GM12878 (cell line): ENCODE data around the gene RSBN1L. TPM values are rescaled to one million over a fixed set of nuclear protein-coding genes. Genes with fewer than 3 reads are reported as not detected.

Experiments
- ATAC-seq: fragments of 200-7000 bp; cut with Tn5 transposase; 3 replicates; pipeline ENCODE4 v1.9.1; 2020; ENCODE audit warnings: mild to moderate bottlenecking, moderate library complexity
- BruUV-seq: library from RNA; stranded (reverse); fragments of 400-500 nt; replicated peaks from 2 replicates; lab custom pipeline; 2021; lab: Mats Ljungman, UMichigan
- CTCF ChIA-PET: fragments of 300-600 bp; sonication (Branson Sonifier 250); formaldehyde crosslinking; extraction: SDS; loops from one replicate; lab custom pipeline; 2021; ENCODE audit warnings: inconsistent platforms; lab: Yijun Ruan, JAX
- POLR2A ChIA-PET: fragments of 350-600 bp; formaldehyde crosslinking; extraction: SDS; loops from one replicate; lab custom pipeline; 2021; ENCODE audit warnings: inconsistent platforms; lab: Charles Lee
- RAD21 ChIA-PET: fragments of 300-600 bp; sonication (Branson Sonifier 250); formaldehyde crosslinking; loops from one replicate; lab custom pipeline; 2023; ENCODE audit warnings: antibody characterized with exemption; ENCODE audit not compliant: unreplicated experiment; lab: Charles Lee
- SMC1A ChIA-PET: fragments of 300-600 bp; sonication (Branson Sonifier 250); formaldehyde crosslinking; loops from one replicate; lab custom pipeline; 2023; ENCODE audit not compliant: unreplicated experiment, uncharacterized antibody; lab: Charles Lee
- DNase-seq: peaks from one replicate; pipeline ENCODE4 v3.0.0-alpha.2; 2011; ENCODE audit warnings: low read depth, low spot score
- FAIRE-seq: peaks from 3 replicates; lab custom pipeline; 2011; peaks lifted over from hg19 to GRCh38; lab: Jason Lieb, UNC
- H2AFZ ChIP-seq: 2 replicates; pipeline ENCODE4 v1.6.0; 2011; ENCODE audit warnings: low read depth, low read length, control low read depth; ENCODE audit not compliant: control insufficient read depth
- H3K27ac ChIP-seq: 2 replicates; pipeline ENCODE4 v1.5.1; 2011; ENCODE audit warnings: control low read depth; ENCODE audit not compliant: control insufficient read depth, insufficient read depth
- H3K27me3 ChIP-seq, 2 experiments: replicated peaks in 1 of 2; 2 replicates each; pipeline versions ENCODE4 v1.6.0 to v1.6.1; 2011; ENCODE audit warnings: low read length in 1 of 2; ENCODE audit not compliant: control insufficient read depth in 2 of 2, insufficient read depth in 2 of 2
- H3K36me3 ChIP-seq, 2 experiments: 2 replicates each; pipeline ENCODE4 v1.5.1; 2011; ENCODE audit warnings: low read length in 1 of 2; ENCODE audit not compliant: control insufficient read depth in 2 of 2, insufficient read depth in 2 of 2
- H3K4me1 ChIP-seq: 2 replicates; pipeline ENCODE4 v1.6.1; 2011; ENCODE audit warnings: mild to moderate bottlenecking, low read length, moderate library complexity, mixed read lengths; ENCODE audit not compliant: control insufficient read depth, insufficient read depth
- H3K4me2 ChIP-seq: 2 replicates; pipeline ENCODE4 v1.6.0; 2011; ENCODE audit warnings: control low read depth; ENCODE audit not compliant: control insufficient read depth, insufficient read depth
- H3K4me3 ChIP-seq: fragments of 200-600 bp; sonication (generic); 2 replicates; pipeline ENCODE4 v1.5.1; 2016
- H3K79me2 ChIP-seq: 2 replicates; pipeline ENCODE4 v1.6.0; 2011; ENCODE audit warnings: low read length; ENCODE audit not compliant: control insufficient read depth, insufficient read depth
- H3K9ac ChIP-seq: 2 replicates; pipeline ENCODE4 v1.8.0; 2011; ENCODE audit warnings: low read length, control low read depth, mixed read lengths; ENCODE audit not compliant: control insufficient read depth, insufficient read depth
- H3K9me3 ChIP-seq: replicated peaks from 3 replicates; pipeline ENCODE4 v1.5.1; 2011; ENCODE audit warnings: mild to moderate bottlenecking, low read length; ENCODE audit not compliant: control insufficient read depth, insufficient read depth
- H4K20me1 ChIP-seq: 2 replicates; pipeline ENCODE4 v1.6.0; 2011; ENCODE audit not compliant: control insufficient read depth, insufficient read depth
- CHD2 ChIP-seq: IDR thresholded peaks from 2 replicates; pipeline ENCODE4 v1.6.1; 2011; ENCODE audit warnings: low read depth, low read length, improper control_type of control experiment, borderline replicate concordance
- JUNB ChIP-seq: IDR thresholded peaks from 2 replicates; pipeline ENCODE4 v1.6.1; 2016; ENCODE audit warnings: antibody characterized with exemption, mild to moderate bottlenecking
- NFYA ChIP-seq: IDR thresholded peaks from 2 replicates; pipeline ENCODE4 v1.6.1; 2011; ENCODE audit warnings: low read depth, mild to moderate bottlenecking, low read length, improper control_type of control experiment, borderline replicate concordance
- PML ChIP-seq: IDR thresholded peaks from 2 replicates; pipeline ENCODE4 v1.6.1; 2012; ENCODE audit warnings: low read length, inconsistent platforms
- ZBTB11 ChIP-seq: fragments of 450-650 bp; formaldehyde crosslinking; IDR thresholded peaks from 2 replicates; pipeline ENCODE4 v1.5.0; 2022; ENCODE audit warnings: mild to moderate bottlenecking, missing genetic modification characterization
- ZNF592 ChIP-seq: fragments of 450-650 bp; IDR thresholded peaks from 2 replicates; pipeline ENCODE4 v1.6.1; 2017; ENCODE audit warnings: mild to moderate bottlenecking, moderate library complexity
- WGBS: methylation state at CpG from one replicate; pipeline ENCODE4 v1.1.6; 2016; ENCODE audit warnings: low lambda C conversion rate; ENCODE audit not compliant: insufficient replicate concordance, insufficient coverage; ENCODE audit errors: missing lambda C conversion rate; 5-methylcytosine and 5-hydroxymethylcytosine counted together
- in situ Hi-C: fragments of 300-500 bp; cut with MboI; formaldehyde crosslinking; loops from 9 replicates; pipeline ENCODE4 v1.14.3; 2018; ENCODE audit warnings: mixed read lengths
- intact Hi-C: fragments of 100-400 bp; cut with micrococcal nuclease; formaldehyde crosslinking; loops from one replicate; pipeline ENCODE4 v1.14.2; 2022; ENCODE audit not compliant: unreplicated experiment
- polyA plus RNA-seq, 11 experiments: library from polyadenylated mRNA; depleted of rRNA in 4 of 11; unstranded in 6 of 11; stranded (reverse) in 5 of 11; fragments of >200 nt; fragmentation: Nextera tagmentation in 4 of 11; fragmentation: Illumina TruSeq in 1 of 11; extraction: Ambion mirVana in 4 of 11; extraction: Trizol in 1 of 11; gene quantifications; 1 replicate in 1 of 11; 2 replicates in 10 of 11; pipeline versions ENCODE4 v1.2.1 to v1.2.3, GENCODE V29; 2011 to 2016; ENCODE audit warnings: inconsistent platforms in 2 of 11, missing spikeins in 2 of 11, low read depth in 1 of 11
- total RNA-seq, 4 experiments: library from RNA; depleted of rRNA in 3 of 4; stranded (reverse); fragments of >200 nt in 3 of 4; fragmentation: Illumina TruSeq in 1 of 4; extraction: Trizol in 1 of 4; gene quantifications; 2 replicates each; pipeline versions ENCODE4 v1.2.1 to v1.2.3, GENCODE V29; 2013 to 2021
- TF ChIP-seq, protein P1 (sequence below): fragments of 150-350 bp; IDR thresholded peaks from 2 replicates; pipeline ENCODE4 v1.6.1; 2014; ENCODE audit warnings: mild to moderate bottlenecking, low read depth, low read length
- TF ChIP-seq, protein P2 (sequence below): IDR thresholded peaks from 2 replicates; pipeline ENCODE4 v1.6.1; 2012; ENCODE audit warnings: low read depth, low read length, improper control_type of control experiment

The RSBN1L gene
- total and polyA plus RNA-seq, 10 of the 15 experiments (the other 5 are each of a cell fraction or from before 2014, with no cell fraction given), result 4.5 to 23.7 (median 10.3) TPM

GRCh38 chr7:77798394-77799077 lies 102.3 kb downstream of the RSBN1L start, which contains the start of the genes PHTF2 and TMEM60:
PHTF2 (plus strand) TSS chr7:77798773.
TMEM60 (minus strand) TSS chr7:77798434; CDS start chr7:77794373, 4,061 bp downstream.
- 1% methylated on average over 61 of the region's 61 CpGs for WGBS
- CTCF ChIA-PET, result interaction anchor here (0.6 to 2.2 kb wide), 7 partner anchors 13 to 235 kb away, joined by 3 to 11 read pairs (median 4); no protein-coding TSS in a partner anchor
- Histone ChIP-seq H3K4me2 (peak within 1 kb of the TSS; percentile 83), H2AFZ (peak within 1 kb of the TSS; percentile 81), H3K27me3 (no peaks in the 10 kb centered on the region), H3K4me3 (peak within 1 kb of the TSS; percentile 94), H3K27ac (peak within 1 kb of the TSS; percentile 86), H4K20me1 (no peaks in the 10 kb centered on the region), H3K4me1 (peaks cover 16% of the 10 kb centered on the region), H3K36me3 (peaks cover 0 to 11% of the 10 kb centered on the region in 2 experiments; a peak in 2 of 4 replicates), H3K79me2 (peaks cover 85% of the 10 kb centered on the region), H3K9ac (peak within 1 kb of the TSS; percentile 86), H3K9me3 (no peaks in the 10 kb centered on the region; the same call in 2 of the 3 replicates)
- peak; percentile 94 for FAIRE-seq
- DNase-seq, result peak; percentile 99
- SMC1A ChIA-PET, result interaction anchor here (0.6 to 2.0 kb wide), 5 partner anchors 37 to 137 kb away, joined by 3 to 5 read pairs (median 4); no protein-coding TSS in a partner anchor
- intact Hi-C loops (loop anchor here (2.0 kb wide), 2 partner anchors 102 to 108 kb away; partner anchors contain the start of gene RSBN1L), in situ Hi-C loops (no loop called here)
- BruUV-seq, result no TSS peak
- peak; percentile 92 for ATAC-seq
- RAD21 ChIA-PET, result interaction anchor here (0.6 to 1.2 kb wide), 4 partner anchors 65 to 140 kb away, joined by 3 to 5 read pairs (median 3); no protein-coding TSS in a partner anchor
- POLR2A ChIA-PET, result interaction anchor here (0.6 to 2.0 kb wide), 3 partner anchors 101 to 553 kb away, joined by 3 to 5 read pairs (median 4); no protein-coding TSS in a partner anchor
- TF ChIP-seq, protein P1, sequence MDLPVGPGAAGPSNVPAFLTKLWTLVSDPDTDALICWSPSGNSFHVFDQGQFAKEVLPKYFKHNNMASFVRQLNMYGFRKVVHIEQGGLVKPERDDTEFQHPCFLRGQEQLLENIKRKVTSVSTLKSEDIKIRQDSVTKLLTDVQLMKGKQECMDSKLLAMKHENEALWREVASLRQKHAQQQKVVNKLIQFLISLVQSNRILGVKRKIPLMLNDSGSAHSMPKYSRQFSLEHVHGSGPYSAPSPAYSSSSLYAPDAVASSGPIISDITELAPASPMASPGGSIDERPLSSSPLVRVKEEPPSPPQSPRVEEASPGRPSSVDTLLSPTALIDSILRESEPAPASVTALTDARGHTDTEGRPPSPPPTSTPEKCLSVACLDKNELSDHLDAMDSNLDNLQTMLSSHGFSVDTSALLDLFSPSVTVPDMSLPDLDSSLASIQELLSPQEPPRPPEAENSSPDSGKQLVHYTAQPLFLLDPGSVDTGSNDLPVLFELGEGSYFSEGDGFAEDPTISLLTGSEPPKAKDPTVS, result no peak
- TF ChIP-seq PML, result peak; percentile 29; the same call in 1 of the 2 replicates
- TF ChIP-seq NFYA, result peak; percentile 77
- TF ChIP-seq ZBTB11 (CRISPR knock-in tag), result no peak
- no peak for TF ChIP-seq ZNF592
- peak; percentile 97 for TF ChIP-seq CHD2
- TF ChIP-seq JUNB, result no peak
- TF ChIP-seq, protein P2, sequence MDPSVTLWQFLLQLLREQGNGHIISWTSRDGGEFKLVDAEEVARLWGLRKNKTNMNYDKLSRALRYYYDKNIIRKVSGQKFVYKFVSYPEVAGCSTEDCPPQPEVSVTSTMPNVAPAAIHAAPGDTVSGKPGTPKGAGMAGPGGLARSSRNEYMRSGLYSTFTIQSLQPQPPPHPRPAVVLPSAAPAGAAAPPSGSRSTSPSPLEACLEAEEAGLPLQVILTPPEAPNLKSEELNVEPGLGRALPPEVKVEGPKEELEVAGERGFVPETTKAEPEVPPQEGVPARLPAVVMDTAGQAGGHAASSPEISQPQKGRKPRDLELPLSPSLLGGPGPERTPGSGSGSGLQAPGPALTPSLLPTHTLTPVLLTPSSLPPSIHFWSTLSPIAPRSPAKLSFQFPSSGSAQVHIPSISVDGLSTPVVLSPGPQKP, result peak; percentile 67; the same call in 1 of the 2 replicates
